Head of caudate nucleus (tissue), 42 donors: ENCODE measurements around the gene FZD10.
A peak's percentile ranks its signal among the peaks of the same experiment; 100 is the strongest.

Experiments
- DNase-seq, 42 donors: peaks; one replicate each; pipeline versions ENCODE4 v3.0.0 to v3.0.0-alpha.2; 2020 to 2021; ENCODE audit warnings: mixed read lengths in 7 of 42
- intact Hi-C: fragments of 100-400 bp; cut with DNase I; formaldehyde crosslinking; loops from one replicate; pipeline ENCODE4 v1.15.0; 2022

The FZD10 gene

GRCh38 chr12:130146176-130146931 lies 15.9 kb upstream of the FZD10 start:
- intact Hi-C loops, result no loop called here
- DNase-seq, result no peak

GRCh38 chr12:130147875-130148596 lies 14.2 kb upstream of the FZD10 start:
- intact Hi-C loops, result no loop called here
- DNase-seq, result no peak

DNA sequence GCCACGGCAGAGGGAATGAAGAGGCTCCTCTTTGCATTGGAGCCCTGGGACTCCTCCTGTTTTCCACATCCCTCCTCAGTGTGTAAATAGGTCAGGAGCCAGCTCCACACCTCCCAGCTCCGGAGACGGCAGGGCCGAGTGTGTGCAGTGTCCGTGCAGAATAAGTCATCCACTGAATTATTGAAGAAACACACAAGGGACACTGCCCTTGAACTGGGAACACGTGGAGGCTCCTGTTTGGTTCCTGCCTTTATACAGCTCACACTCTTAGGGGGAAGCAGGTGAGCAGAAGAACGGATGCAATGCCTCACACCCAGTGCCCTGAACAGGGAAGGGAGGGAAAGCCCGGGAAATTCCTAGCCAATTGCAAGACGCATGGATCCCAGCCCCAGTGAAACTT lies 10.4 kb upstream of the FZD10 start:
- intact Hi-C loops, result no loop called here
- DNase-seq, result no peak

DNA sequence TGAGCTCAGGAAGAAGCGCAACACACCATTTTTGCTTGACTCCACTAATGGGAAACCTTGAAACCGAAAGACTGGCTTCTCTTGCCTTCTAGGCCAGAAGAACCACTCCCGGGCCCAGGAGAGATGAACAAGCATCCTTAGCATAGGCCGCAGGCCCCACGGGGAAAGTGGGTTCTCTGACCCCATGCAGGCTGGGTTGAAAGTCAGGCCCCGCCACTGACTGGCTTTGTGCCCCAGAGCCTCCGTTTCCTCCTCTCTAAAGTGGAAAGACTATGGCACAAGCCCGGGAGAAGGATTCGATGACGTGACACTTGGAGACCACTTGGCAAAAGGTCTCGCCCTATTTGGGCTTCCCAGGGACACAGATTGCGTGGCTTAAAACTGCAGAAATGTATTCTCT lies 9.9 kb upstream of the FZD10 start:
- no peak for DNase-seq

GRCh38 chr12:130153803-130154202 lies 8.5 kb upstream of the FZD10 start:
- intact Hi-C loops, result no loop called here
- DNase-seq, result no peak

More for the DNA sequence above, 9.9 kb upstream of the FZD10 start:
- intact Hi-C loops, result no loop called here

- DNase-seq, result no peak
- intact Hi-C loops, result no loop called here
Measured at GRCh38 chr12:130154276-130155070, 7.8 kb upstream of the FZD10 start.

GRCh38 chr12:130155416-130156073 lies 6.7 kb upstream of the FZD10 start:
- DNase-seq, result no peak
- intact Hi-C loops, result no loop called here

DNA sequence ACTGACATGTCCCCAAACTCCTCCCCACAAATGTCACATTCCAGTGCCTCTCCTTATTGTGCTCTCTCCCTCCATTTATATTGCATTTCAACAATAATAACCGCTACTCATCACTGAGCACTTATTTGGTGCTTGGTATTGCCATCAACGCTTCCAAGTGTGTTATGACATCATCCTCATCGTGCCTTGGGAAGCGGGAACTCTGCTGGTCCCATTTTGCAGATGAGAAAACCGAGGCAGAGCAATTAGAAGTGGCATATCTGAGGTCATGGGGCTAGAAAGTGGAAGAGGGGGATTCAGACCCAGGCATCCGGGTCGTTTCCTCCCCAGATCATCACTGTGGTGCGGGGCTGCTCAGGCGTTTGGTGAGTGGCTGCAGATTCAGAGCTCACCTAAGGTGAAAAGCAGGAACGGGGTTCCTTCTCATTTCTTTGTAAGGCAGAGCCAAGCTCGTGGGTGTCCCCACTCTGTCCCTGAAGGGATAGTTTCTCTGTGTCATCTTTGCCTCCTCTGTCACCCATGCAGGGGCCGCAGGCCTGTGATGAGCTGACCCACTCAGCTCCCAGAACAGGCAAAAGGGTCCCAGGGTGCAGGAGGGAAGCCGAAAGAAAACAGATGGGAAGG lies 5.5 kb upstream of the FZD10 start:
- intact Hi-C loops, result no loop called here
- peak in 1 of 42 donors; percentile 7 for DNase-seq

DNA sequence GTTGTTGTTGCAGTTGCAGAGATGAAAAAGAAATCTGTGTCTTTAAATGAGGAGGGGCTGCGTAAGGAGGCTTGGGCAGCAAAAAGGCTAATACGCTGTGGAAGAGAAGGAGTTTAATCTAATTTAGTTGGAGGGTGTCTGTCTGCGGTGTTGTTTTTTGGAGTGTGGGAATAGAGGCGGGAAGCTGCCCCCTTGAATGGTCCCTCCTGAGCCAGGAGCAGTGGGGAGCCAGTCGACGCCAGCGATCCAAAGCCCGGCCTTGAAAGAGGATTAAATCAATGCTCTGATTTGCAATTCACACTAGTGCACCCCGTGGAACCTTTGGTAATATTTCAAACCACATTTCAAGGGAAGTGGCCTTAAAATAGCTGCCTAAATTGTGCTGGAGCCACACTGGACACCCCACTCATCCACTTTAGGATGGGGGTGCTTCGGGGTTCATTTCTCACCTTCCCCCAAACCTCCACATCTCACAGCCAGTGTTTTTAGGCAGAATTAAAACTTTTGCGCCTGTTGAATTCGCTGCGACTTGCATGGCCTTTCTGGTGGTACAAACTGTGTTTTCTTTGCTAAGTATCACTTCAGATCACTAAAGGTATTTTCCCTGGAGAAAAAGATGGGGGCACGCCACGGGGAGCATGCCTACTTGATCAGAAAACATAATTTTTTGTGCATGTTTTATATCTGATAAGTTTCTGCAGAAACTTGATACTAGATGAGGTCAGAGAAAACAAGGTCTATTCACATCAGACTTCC lies 4.1 kb upstream of the FZD10 start:
- intact Hi-C loops, result no loop called here
- no peak for DNase-seq

DNA sequence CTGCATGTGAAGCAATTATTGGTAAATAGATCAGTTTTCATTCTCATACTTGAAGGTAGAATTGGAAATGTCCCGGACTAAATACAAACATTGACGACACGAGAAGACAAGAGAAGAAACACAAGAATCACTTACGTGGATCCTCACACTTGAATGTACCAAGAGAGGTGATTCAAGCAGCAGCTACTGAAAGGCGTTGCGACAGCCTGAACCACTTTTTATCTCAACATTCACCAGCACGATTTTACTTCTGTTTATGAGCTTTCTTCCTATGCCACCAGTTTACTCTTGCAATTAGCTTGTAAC lies 3.6 kb upstream of the FZD10 start:
- intact Hi-C loops, result no loop called here
- no peak for DNase-seq

GRCh38 chr12:130160306-130160705 lies 2.0 kb upstream of the FZD10 start:
- peak in 1 of 42 donors; percentile 10 for DNase-seq
- intact Hi-C loops, result no loop called here

GRCh38 chr12:130160711-130161231 lies 1.5 kb upstream of the FZD10 start:
- DNase-seq, result peak in 1 of 42 donors; percentile 33
- intact Hi-C loops, result no loop called here

- DNase-seq, result peak in 1 of 42 donors; percentile 42
- intact Hi-C loops, result no loop called here
Measured at GRCh38 chr12:130161261-130162243, 712 bp upstream of the FZD10 start.

- DNase-seq, result peak in 1 of 42 donors; percentile 35
- intact Hi-C loops, result no loop called here
Measured at GRCh38 chr12:130162745-130163460, 639 bp downstream of the FZD10 start.

GRCh38 chr12:130163461-130164215 lies 1.4 kb downstream of the FZD10 start:
- intact Hi-C loops, result no loop called here
- peak in 2 of 42 donors; percentile 7 to 29 for DNase-seq

DNA sequence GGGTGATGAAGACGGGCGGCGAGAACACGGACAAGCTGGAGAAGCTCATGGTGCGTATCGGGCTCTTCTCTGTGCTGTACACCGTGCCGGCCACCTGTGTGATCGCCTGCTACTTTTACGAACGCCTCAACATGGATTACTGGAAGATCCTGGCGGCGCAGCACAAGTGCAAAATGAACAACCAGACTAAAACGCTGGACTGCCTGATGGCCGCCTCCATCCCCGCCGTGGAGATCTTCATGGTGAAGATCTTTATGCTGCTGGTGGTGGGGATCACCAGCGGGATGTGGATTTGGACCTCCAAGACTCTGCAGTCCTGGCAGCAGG lies 1.9 kb downstream of the FZD10 start:
- peak in 1 of 42 donors; percentile 34 for DNase-seq
- intact Hi-C loops, result no loop called here
